Suprapubic skin (tissue), 4 donors: ENCODE data around the gene SYNPO2. TPM values are rescaled to one million over a fixed set of nuclear protein-coding genes. Genes with fewer than 3 reads are reported as not detected.
"Not testable (repeated sequence)": the region's sequence is repeated elsewhere in the genome, so short reads cannot be mapped to it uniquely, and the experiment has no call there.

Experiments
- DNase-seq, 2 donors: peaks; one replicate each; pipeline ENCODE4 v3.0.0-alpha.2; 2019; ENCODE audit warnings: low spot score in 2 of 2
- H3K27ac ChIP-seq: fragments of 200-600 bp; sonication (generic); one replicate; pipeline ENCODE4 v1.5.1; 2019
- H3K27me3 ChIP-seq: fragments of 200-600 bp; sonication (generic); one replicate; pipeline ENCODE4 v1.5.1; 2019
- H3K36me3 ChIP-seq: fragments of 200-600 bp; sonication (generic); one replicate; pipeline ENCODE4 v1.5.1; 2019
- H3K4me1 ChIP-seq: fragments of 200-600 bp; sonication (generic); one replicate; pipeline ENCODE4 v1.5.1; 2019
- H3K4me3 ChIP-seq: fragments of 200-600 bp; sonication (generic); one replicate; pipeline ENCODE4 v1.5.1; 2019; ENCODE audit warnings: mild to moderate bottlenecking
- H3K9me3 ChIP-seq: fragments of 200-600 bp; sonication (generic); one replicate; pipeline ENCODE4 v1.5.1; 2019
- EP300 ChIP-seq: sonication (generic); formaldehyde crosslinking; IDR thresholded peaks from one replicate; pipeline ENCODE4 v1.6.1; 2017; ENCODE audit warnings: antibody characterized with exemption
- POLR2A ChIP-seq, 2 donors: fragments of 450-650 bp; IDR thresholded peaks; one replicate each; pipeline ENCODE4 v1.6.1; 2017; ENCODE audit warnings: antibody characterized with exemption in 2 of 2, mild to moderate bottlenecking in 2 of 2, moderate library complexity in 2 of 2
- POLR2AphosphoS5 ChIP-seq, 3 donors: sonication (generic); formaldehyde crosslinking; IDR thresholded peaks; one replicate each; pipeline ENCODE4 v1.6.1; 2017; ENCODE audit warnings: antibody characterized with exemption in 3 of 3
- WGBS: methylation state at CpG from one replicate; pipeline ENCODE4 v1.1.5; 2018; 5-methylcytosine and 5-hydroxymethylcytosine counted together
- total RNA-seq, 4 donors: library from RNA; depleted of rRNA; stranded (reverse); fragments of >200 nt; gene quantifications; one replicate each; pipeline ENCODE4 v1.1.0, GENCODE V29; 2016
- TF ChIP-seq, protein P1 (sequence below), 2 donors: fragments of 200-600 bp in 1 of 2; fragments of 450-650 bp in 1 of 2; sonication (generic) in 1 of 2; IDR thresholded peaks; one replicate each; pipeline ENCODE4 v1.5.1; 2016 to 2019; ENCODE audit warnings: antibody characterized with exemption in 2 of 2, mild to moderate bottlenecking in 1 of 2, moderate library complexity in 1 of 2

The SYNPO2 gene
- total RNA-seq, 4 donors from 2014 or later: 14.3 to 33.6 (median 19.1) TPM

DNA sequence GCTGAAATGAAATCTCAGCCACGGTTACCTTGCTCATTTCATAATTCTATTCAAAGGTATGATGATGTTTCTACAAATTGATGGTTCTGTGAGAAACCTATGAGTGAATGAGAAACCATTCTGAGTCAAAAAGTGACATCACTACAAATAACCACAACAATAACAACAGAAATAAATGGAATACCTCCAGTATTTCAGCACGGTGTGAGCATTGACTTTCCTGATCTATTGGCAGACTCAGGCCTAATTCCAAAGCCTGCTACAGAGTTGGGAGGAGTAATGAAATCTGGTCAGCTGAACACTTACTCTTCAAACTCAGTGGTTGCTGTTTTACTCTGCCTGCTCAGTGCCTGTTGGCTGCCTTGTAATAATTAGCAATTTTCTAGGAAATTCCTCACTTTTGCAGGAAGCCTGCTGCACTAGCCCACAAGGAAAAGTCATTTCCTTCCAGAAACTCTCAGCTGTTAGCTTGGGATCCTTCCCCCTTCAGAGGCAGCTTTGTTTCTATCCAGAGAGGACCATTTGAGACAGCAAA is 18.8 kb upstream of the SYNPO2 start:
- WGBS: 58% methylated on average over 2 of the region's 2 CpGs
- no peaks in the 10 kb centered on the region for H3K27me3 ChIP-seq
- no peak overlapping the region for H3K27ac ChIP-seq
- DNase-seq: no peak
- H3K36me3 ChIP-seq: no peaks in the 10 kb centered on the region
- H3K4me1 ChIP-seq: peaks cover 15% of the 10 kb centered on the region
- H3K9me3 ChIP-seq: no peaks in the 10 kb centered on the region
- TF ChIP-seq, protein P1, sequence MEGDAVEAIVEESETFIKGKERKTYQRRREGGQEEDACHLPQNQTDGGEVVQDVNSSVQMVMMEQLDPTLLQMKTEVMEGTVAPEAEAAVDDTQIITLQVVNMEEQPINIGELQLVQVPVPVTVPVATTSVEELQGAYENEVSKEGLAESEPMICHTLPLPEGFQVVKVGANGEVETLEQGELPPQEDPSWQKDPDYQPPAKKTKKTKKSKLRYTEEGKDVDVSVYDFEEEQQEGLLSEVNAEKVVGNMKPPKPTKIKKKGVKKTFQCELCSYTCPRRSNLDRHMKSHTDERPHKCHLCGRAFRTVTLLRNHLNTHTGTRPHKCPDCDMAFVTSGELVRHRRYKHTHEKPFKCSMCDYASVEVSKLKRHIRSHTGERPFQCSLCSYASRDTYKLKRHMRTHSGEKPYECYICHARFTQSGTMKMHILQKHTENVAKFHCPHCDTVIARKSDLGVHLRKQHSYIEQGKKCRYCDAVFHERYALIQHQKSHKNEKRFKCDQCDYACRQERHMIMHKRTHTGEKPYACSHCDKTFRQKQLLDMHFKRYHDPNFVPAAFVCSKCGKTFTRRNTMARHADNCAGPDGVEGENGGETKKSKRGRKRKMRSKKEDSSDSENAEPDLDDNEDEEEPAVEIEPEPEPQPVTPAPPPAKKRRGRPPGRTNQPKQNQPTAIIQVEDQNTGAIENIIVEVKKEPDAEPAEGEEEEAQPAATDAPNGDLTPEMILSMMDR (IDR thresholded peaks at IDR 0.05): no peak
- TF ChIP-seq POLR2A (IDR thresholded peaks at IDR 0.05) (no peak), EP300 (no peak), POLR2AphosphoS5 (IDR thresholded peaks at IDR 0.05) (no peak)
- no peak overlapping the region for H3K4me3 ChIP-seq

DNA sequence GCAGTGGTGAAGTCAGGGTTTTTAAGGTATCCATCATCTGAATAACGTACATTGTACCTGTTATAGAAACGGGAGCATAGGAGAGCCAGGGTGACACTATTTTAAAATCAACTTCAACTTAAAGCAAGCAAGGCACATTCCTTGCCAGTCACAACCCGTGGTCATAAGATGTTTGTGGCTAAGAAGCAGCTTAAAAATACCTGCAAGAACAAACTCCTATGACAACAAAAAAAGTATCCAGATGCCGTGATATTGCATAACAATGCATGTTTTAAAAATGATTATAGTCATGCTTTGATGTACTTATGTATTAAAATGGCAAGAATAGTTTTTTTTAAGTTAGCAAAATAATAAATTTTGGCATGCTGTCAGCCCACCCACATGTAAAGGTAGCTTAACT is 16.5 kb upstream of the SYNPO2 start:
- Histone ChIP-seq H3K9me3 (no peaks in the 10 kb centered on the region), H3K27me3 (no peaks in the 10 kb centered on the region), H3K4me1 (peaks cover 7% of the 10 kb centered on the region), H3K4me3 (no peak overlapping the region), H3K27ac (no peak overlapping the region), H3K36me3 (no peaks in the 10 kb centered on the region)
- TF ChIP-seq POLR2AphosphoS5 (IDR thresholded peaks at IDR 0.05) (no peak), EP300 (no peak), POLR2A (IDR thresholded peaks at IDR 0.05) (no peak)
- TF ChIP-seq, protein P1 (IDR thresholded peaks at IDR 0.05): no peak
- 60% methylated on average over 4 of the region's 4 CpGs for WGBS
- no peak for DNase-seq

DNA sequence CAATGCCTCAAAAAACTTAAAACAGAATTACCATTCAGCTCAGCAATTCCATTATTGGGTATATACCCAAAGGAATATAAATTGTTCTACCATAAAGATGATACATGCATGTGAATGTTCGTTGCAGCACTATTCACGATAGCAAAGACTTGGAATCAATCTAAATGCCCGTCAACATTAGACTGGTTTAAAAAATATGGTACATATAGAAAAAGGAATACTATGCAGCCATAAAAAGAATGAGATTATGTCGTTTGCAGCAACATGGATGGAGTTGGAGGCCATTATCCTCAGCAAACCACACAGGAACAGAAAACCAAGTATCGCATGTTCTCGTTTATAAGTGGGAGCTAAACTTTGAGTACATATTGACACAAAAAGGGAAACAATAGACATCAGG is 10.9 kb upstream of the SYNPO2 start:
- no peaks in the 10 kb centered on the region for H3K27me3 ChIP-seq
- H3K4me3 ChIP-seq: no peak overlapping the region
- H3K4me1 ChIP-seq: no peaks in the 10 kb centered on the region
- TF ChIP-seq POLR2AphosphoS5 (IDR thresholded peaks at IDR 0.05): no peak
- TF ChIP-seq EP300: no peak
- TF ChIP-seq, protein P1 (IDR thresholded peaks at IDR 0.05): no peak
- no peak for TF ChIP-seq POLR2A (IDR thresholded peaks at IDR 0.05)
- H3K27ac ChIP-seq: no peak overlapping the region
- DNase-seq: no peak
- 98% methylated on average over 6 of the region's 6 CpGs for WGBS
- no peaks in the 10 kb centered on the region for H3K36me3 ChIP-seq
- no peaks in the 10 kb centered on the region for H3K9me3 ChIP-seq

DNA sequence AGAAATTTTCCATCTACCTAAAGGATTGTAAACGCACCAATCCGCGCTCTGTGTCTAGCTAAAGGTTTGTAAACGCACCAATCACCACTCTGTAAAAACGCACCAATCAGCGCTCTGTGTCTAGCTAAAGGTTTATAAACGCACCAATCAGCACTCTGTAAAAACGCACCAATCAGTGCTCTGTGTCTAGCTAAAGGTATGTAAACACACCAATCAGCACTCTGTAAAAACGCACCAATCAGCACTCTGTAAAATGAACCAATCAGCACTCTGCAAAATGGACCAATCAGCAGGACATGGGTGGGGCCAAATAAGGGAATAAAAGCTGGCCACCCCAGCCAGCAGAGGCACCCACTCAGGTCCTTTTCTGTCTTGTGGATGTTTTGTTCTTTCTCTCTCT is 10.1 kb upstream of the SYNPO2 start:
- not testable (repeated sequence) for DNase-seq, H3K9me3 ChIP-seq, H3K27ac ChIP-seq, H3K4me1 ChIP-seq, H3K27me3 ChIP-seq, H3K4me3 ChIP-seq, H3K36me3 ChIP-seq
- 96% methylated on average over 9 of the region's 9 CpGs for WGBS

DNA sequence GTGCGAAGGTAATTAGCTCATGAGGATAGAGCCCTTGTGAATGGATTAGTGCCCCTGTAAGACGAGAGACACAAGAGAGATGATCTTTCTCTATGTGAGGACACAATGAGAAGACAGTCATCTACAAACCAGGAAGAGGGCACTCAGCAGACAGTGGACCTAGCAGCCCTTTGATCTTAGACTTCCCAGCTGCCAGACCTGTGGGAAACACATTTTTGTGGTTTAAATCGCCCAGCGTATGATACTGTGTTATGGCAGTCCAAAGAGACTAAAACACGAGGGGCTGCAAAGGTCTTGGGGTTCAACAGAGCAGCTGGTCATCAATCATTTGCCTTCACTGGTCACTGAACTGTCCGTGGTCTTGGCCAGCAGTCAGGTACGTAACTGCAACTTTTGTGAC is 9.2 kb upstream of the SYNPO2 start:
- H3K9me3 ChIP-seq: no peaks in the 10 kb centered on the region
- no peaks in the 10 kb centered on the region for H3K4me1 ChIP-seq
- no peak for TF ChIP-seq EP300
- TF ChIP-seq POLR2A (IDR thresholded peaks at IDR 0.05): no peak
- no peak for TF ChIP-seq POLR2AphosphoS5 (IDR thresholded peaks at IDR 0.05)
- TF ChIP-seq, protein P1 (IDR thresholded peaks at IDR 0.05): no peak
- DNase-seq: no peak
- H3K36me3 ChIP-seq: no peaks in the 10 kb centered on the region
- no peak overlapping the region for H3K4me3 ChIP-seq
- 80% methylated on average over 7 of the region's 7 CpGs for WGBS
- no peak overlapping the region for H3K27ac ChIP-seq
- H3K27me3 ChIP-seq: no peaks in the 10 kb centered on the region
